SK-N-MC (cell line): ENCODE results near the gene NAA15.
"Not testable (repeated sequence)": the region's sequence is repeated elsewhere in the genome, so short reads cannot be mapped to it uniquely, and the experiment has no call there.

Experiments used
- FOXP2 ChIP-seq: optimal IDR thresholded peaks from 2 replicates; pipeline ENCODE3; 2011; ENCODE audit warnings: mild to moderate bottlenecking, moderate library complexity; ENCODE audit not compliant: insufficient read depth; ENCODE audit errors: extremely low read length, control extremely low read depth
- POLR2AphosphoS5 ChIP-seq: IDR thresholded peaks from 2 replicates; pipeline ENCODE4 v1.6.1; 2012; ENCODE audit warnings: mild to moderate bottlenecking, low read depth, low read length, borderline replicate concordance

DNA sequence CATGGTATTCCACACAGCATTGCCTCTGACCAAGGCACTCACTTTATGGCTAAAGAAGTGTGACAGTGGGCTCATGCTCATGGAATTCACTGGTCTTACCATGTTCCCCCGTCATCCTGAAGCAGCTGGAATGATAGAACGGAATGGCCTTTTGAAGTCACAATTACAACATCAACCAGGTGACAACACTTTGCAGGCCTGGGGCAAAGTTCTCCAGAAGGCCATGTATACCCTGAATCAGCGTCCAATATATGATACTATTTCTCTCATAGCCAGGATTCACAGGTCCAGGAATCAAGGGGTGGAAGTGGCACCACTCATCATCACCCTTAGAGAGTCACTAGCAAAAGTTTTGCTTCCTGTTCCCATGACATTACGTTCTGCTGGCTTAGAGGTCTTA is 145.8 kb downstream of the NAA15 start:
- TF ChIP-seq FOXP2, POLR2AphosphoS5: not testable (repeated sequence)
